Heart left ventricle (tissue), 13 donors: ENCODE measurements around the gene TP53AIP1.

Experiments
- CTCF ChIP-seq, 12 donors: fragments of 200-600 bp; sonication (generic) in 4 of 12; IDR thresholded peaks; one replicate each; pipeline versions ENCODE4 v1.5.0 to v1.8.0; 2018 to 2022; ENCODE audit warnings: antibody characterized with exemption in 12 of 12, mild to moderate bottlenecking in 5 of 12
- POLR2A ChIP-seq, 2 donors: fragments of 450-650 bp; IDR thresholded peaks; one replicate each; pipeline ENCODE4 v1.6.1; 2017; ENCODE audit warnings: antibody characterized with exemption in 2 of 2, mild to moderate bottlenecking in 2 of 2, moderate library complexity in 2 of 2
- donor health status: ischemic (EF 13 %, LVEDD 7.1; RV severe dilation, severe dysfunction).
- donor health status: DM: no; HTN: yes; CAD: no.
- donor health status: DM: no; HTN: no; CAD: no.
- donor health status: ischemic (EF 25% LVEDD 6.9; RV normal size, moderate dysfunction).
- donor health status: ischemic (EF 25% LVEDD 5.7; RV mildly dilated, moderate dysfunction).
- donor health status: ischemic (EF 35%, LVEDD 5.7; RV mildly dilated, moderate dysfunction).
- donor health status: nonischemic (EF 11% LVEDD 7.7; RV severe dilation, severe dysfunction).
- donor health status: DM: yes; HTN: yes; CAD: no.
- donor health status: PGD.
- donor health status: ischemic (EF 29% LVEDD 5.4; RV normal size, mild dysfunction).
- donor health status: nonischemic (EF 23%, LVEDD 6.1; RV moderate dilation, normal function).

- no peak for TF ChIP-seq CTCF (IDR thresholded peaks at IDR 0.05)
- no peak for TF ChIP-seq POLR2A (IDR thresholded peaks at IDR 0.05)
Measured at GRCh38 chr11:128900468-128900867, 42.2 kb downstream of the TP53AIP1 start.
